ENCODE results near the gene SPINK5.

The SPINK5 gene

GRCh38 chr5:148091991-148092964 lies 28.5 kb downstream of the SPINK5 start:
- no peak for DNase-seq (ENCODE audit: low read depth in 2 of 2)

GRCh38 chr5:148094336-148094735 lies 30.6 kb downstream of the SPINK5 start:
- no peak for DNase-seq (ENCODE audit: low read depth in 2 of 2)

- DNase-seq (ENCODE audit: low read depth in 2 of 2), result no peak
Measured at GRCh38 chr5:148104226-148104625, 40.4 kb downstream of the SPINK5 start.

- no peak for DNase-seq (ENCODE audit: low read depth in 2 of 2)
Measured at GRCh38 chr5:148107608-148108007, 43.8 kb downstream of the SPINK5 start.

- DNase-seq (ENCODE audit: low read depth in 2 of 2), result no peak
Measured at GRCh38 chr5:148113243-148113642, 49.5 kb downstream of the SPINK5 start.

- DNase-seq (ENCODE audit: low read depth in 2 of 2), result no peak
Measured at GRCh38 chr5:148120317-148120716, 56.5 kb downstream of the SPINK5 start.

GRCh38 chr5:148125641-148126040 lies 61.9 kb downstream of the SPINK5 start:
- no peak for DNase-seq (ENCODE audit: low read depth in 2 of 2)

- DNase-seq (ENCODE audit: low read depth in 2 of 2), result no peak
Measured at GRCh38 chr5:148135091-148136048, 71.6 kb downstream of the SPINK5 start.

- no peak for DNase-seq (ENCODE audit: low read depth in 2 of 2)
Measured at GRCh38 chr5:148140846-148141245, 77.1 kb downstream of the SPINK5 start.

- no peak for DNase-seq (ENCODE audit: low read depth in 2 of 2)
Measured at GRCh38 chr5:148141645-148142044, 77.9 kb downstream of the SPINK5 start.

GRCh38 chr5:148145916-148146315 lies 82.1 kb downstream of the SPINK5 start:
- DNase-seq (ENCODE audit: low read depth in 2 of 2), result no peak

- no peak for DNase-seq (ENCODE audit: low read depth in 2 of 2)
Measured at GRCh38 chr5:148146487-148146886, 82.7 kb downstream of the SPINK5 start.

GRCh38 chr5:148147415-148147814 lies 83.6 kb downstream of the SPINK5 start:
- no peak for DNase-seq (ENCODE audit: low read depth in 2 of 2)

- no peak for DNase-seq (ENCODE audit: low read depth in 2 of 2)
Measured at GRCh38 chr5:148151872-148152271, 88.1 kb downstream of the SPINK5 start.

- DNase-seq (ENCODE audit: low read depth in 2 of 2), result no peak
Measured at GRCh38 chr5:148152781-148153180, 89.0 kb downstream of the SPINK5 start.

- DNase-seq (ENCODE audit: low read depth in 2 of 2), result no peak
Measured at GRCh38 chr5:148156609-148157008, 92.8 kb downstream of the SPINK5 start.

- DNase-seq (ENCODE audit: low read depth in 2 of 2), result no peak
Measured at GRCh38 chr5:148162038-148162437, 98.3 kb downstream of the SPINK5 start.

- DNase-seq (ENCODE audit: low read depth in 2 of 2), result no peak
Measured at GRCh38 chr5:148163345-148163744, 99.6 kb downstream of the SPINK5 start.

- DNase-seq (ENCODE audit: low read depth in 2 of 2), result no peak
Measured at GRCh38 chr5:148166550-148167283, 102.9 kb downstream of the SPINK5 start.

GRCh38 chr5:148168246-148168645 lies 104.5 kb downstream of the SPINK5 start, which contains the start of gene SPINK14:
TSS of gene SPINK14 (plus strand) at chr5:148168546. CDS start at chr5:148169733, 1,187 bp downstream.
- DNase-seq (ENCODE audit: low read depth in 2 of 2), result no peak

GRCh38 chr5:148172377-148172776 lies 108.6 kb downstream of the SPINK5 start:
- no peak for DNase-seq (ENCODE audit: low read depth in 2 of 2)

- DNase-seq (ENCODE audit: low read depth in 2 of 2), result no peak
Measured at GRCh38 chr5:148176480-148176879, 112.7 kb downstream of the SPINK5 start.
